LoVo (cell line): ENCODE measurements around the gene COL23A1.
"Not testable (repeated sequence)": the region's sequence is repeated elsewhere in the genome, so short reads cannot be mapped to it uniquely, and the experiment has no call there.

Source experiments
- DNase-seq: peaks from one replicate; pipeline ENCODE4 v3.0.0-alpha.2; 2016; ENCODE audit warnings: low spot score

Gene COL23A1

DNA sequence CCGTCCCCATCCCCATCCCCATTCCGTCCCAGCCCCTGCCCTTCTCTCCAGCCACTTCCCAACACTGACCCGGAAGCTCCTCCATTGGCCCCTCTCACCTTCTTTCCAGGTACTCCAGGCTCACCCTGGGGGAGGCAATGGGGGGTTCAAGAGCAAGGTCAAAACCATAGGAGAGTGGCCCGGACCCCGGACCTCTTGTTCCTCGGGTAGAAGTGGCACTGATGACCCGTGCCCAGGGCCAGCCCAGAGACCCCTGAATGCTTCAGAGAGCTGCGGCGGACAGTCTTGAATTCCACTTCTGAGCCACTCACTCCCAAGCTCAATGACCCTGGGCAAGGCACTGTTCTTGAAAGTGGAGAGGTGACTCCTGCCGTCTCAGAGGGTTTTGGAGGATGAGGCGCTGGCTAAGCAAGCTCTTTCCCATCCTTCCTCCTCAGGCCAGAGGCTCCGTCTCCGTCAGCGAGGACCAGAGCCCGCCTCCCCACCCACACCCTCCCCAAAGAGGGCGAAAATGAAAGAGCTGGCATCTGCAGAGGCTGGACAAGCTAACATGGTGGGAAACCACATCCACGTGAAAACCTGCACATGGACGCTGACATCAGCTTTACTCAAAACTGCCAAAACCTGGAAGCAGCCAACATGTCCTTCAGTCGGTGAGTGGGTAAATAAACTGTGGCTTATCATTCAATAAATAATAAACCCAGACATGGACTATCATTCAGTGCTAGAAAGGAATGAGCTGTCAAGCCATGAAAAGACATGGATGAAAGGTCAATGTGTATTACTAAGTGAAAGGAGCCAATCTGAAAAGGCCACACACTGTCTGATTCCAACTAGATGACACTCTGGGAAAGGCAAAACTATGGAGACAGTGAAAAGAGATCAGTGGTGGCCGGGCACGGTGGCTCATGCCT is 330.3 kb downstream of the COL23A1 start:
- DNase-seq = no peak

DNA sequence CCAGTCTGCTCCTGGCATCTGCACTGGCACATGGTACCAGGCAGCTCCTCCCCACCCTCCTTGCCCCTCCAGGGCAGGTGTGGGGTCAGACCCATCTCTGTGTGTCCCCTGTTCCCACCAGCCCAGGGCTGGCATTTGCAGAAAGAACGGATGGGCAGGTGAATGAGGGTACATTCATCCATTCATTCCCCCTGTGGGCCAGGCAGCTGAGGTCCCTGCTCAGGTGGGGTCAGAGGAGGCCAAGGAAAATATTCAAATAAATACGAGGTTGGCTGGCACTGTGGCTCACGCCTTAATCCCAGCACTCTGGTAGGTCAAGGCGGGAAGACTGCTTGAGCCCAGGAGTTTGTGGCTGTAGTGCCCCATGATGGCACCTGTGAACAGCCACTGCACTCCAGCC is 332.5 kb downstream of the COL23A1 start:
- no peak for DNase-seq

- DNase-seq = no peak
These were observed 333.4 kb downstream of the COL23A1 start for GRCh38 chr5:178256746-178257145.

- DNase-seq = not testable (repeated sequence)
These were observed 336.6 kb downstream of the COL23A1 start for GRCh38 chr5:178253632-178254031.

DNA sequence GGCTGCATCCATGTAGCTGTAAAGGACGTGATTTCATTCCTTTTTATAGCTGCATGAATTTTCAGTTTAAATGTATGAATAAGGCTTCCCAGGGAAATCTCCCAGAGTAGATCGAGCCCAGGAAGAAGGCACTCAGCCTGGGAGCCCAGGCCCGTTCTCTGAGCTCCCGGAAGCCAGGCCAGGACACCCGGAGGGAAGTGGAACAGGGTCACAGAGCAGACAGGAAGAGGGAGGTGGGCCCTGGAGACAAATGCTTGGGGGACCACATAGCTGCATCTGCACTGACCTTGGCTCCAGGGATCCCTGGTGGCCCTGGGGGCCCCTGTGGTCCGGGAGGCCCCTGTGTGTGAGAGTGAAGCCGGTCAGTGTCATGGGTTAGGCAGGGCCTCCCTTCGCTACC is 337.9 kb downstream of the COL23A1 start:
- DNase-seq = no peak

GRCh38 chr5:178250263-178250662 is 339.9 kb downstream of the COL23A1 start:
- DNase-seq = no peak

- no peak for DNase-seq
These were observed 340.8 kb downstream of the COL23A1 start for GRCh38 chr5:178249191-178249989.

DNA sequence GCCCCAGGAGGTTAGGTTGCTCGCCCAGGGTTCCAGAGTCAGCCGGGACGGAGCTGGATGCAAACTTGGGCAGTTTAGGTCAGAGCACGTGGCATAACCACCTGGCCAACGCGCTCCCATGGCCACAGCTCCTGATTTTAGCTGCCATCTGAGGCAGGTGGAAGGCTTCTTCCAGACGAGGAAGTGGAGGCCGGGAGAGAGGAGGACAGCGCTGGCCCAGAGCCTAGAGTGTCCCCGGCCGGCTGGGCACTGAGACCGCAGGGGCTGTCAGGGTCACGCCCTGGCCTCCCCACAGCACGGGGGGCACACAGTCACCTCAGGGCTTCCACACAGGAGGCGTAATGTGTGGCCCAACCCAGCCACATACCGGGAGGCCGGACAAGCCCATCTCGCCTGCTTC is 341.4 kb downstream of the COL23A1 start:
- DNase-seq = no peak

GRCh38 chr5:178247481-178248456 is 342.4 kb downstream of the COL23A1 start:
- no peak for DNase-seq

DNA sequence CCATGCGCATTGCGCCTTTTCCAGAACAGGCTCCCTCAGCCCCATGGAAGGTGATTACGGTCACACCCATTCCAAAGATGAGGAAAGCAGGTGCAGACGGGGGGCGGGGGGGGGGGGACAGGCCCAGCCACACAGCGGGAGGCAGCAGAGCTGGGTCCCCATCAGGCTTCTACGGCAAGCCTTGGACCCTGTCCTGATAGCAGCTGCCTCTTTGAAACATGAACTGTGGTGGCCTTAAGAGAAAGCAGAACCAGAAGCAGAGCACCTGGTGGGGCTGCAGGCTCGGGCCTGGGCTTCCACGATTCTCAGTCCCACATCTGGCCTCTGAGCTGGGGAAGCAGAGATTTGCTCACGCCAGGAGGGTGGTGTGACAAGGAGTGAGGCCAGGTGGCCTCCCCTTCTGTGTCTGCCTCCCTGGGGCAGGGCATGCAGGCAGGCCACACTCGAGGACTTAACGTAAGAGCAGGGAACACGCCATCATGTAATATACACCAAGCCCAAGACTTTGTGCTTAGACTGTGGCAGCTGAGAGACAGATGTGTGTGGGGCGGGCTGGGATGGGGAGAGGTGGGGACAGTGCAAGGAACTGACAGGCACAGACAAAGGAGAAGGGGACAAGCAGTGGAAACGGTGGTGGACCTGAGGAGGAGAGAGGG is 343.4 kb downstream of the COL23A1 start:
- no peak for DNase-seq

DNA sequence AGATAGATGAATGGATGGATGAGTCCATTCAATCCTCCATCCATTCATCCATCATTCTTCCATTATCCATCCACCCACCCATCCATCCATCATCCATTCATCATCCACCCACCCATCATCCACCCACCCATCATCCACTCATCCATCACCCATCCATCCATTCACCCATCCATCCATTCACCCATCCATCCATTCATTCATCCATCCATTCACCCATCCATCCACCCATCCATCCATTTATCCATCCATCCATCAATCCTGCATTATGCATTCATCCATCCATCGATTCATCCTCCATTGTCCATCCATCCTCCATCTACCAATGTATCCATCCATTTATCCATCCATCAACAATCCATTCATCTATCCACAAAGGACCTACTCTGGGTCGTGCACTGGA is 344.8 kb downstream of the COL23A1 start:
- DNase-seq = no peak

- DNase-seq = no peak
These were observed 345.6 kb downstream of the COL23A1 start for GRCh38 chr5:178244576-178244975.

DNA sequence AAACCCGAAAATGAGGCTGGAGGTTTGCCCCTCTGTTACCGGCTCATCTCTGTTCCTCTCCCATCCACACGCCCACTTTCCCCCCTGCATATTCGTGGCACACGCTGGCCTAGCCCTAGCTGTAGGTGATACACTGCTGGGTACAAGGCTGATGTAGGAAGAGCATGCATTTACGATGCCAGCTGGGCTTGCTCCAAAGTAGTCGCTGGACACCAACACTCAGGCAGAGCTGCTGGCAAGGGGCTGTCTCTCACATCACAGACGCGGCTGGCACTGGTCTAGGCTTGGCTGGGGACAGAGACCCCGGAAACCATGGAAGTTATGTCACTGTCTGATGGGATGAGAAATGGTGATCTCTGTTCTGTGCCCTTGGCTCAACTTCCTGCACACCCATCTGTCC is 347.8 kb downstream of the COL23A1 start:
- no peak for DNase-seq

DNA sequence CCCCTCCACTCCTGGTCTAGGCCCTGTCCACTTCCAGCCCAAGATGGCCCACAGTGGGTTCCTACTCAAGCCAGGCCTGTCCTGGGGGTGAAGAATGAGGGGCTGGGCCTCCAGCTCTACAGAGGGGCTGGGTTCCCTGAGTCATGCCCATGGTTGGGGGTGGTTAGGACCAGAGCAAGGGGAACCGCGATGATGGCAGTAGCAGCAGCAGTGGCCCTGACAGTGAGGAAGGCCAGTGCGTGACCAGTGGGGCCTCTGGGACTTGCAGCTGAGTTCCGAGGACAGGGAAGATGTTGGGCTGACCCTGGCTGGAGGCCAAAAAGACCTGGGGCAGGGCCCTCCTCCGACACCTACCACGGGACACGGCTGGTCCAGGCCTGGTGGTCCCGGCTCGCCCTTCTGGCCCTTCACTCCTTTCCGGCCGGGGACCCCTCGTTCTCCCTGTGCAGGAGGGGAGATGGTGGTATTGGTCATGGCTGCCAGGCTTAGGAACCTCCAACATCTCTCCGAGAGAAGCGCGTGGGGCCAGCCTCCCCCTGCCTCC is 348.4 kb downstream of the COL23A1 start:
- DNase-seq = no peak

DNA sequence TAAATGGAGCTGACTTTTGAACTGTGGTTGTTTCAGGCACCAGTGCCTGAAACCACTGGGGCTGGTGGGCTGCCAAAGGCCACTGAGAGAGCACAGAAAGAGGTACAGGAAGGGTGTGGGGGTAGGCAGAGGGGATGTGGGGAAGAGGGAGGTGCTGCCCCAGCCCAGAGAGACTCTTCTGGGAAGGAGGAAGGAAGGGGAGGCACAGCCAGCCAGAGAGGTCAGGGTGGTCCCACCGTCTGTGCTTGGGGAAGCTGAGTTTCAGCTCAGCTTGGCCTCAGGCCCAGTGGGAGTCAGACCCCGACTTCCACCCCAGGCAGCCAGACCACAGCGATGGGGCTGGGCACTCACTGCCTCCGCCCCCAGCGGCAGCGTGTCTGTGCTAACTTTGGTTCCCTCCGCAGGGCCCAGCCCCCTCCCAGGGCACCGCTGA is 348.9 kb downstream of the COL23A1 start:
- no peak for DNase-seq

GRCh38 chr5:178240766-178241165 is 349.4 kb downstream of the COL23A1 start:
- no peak for DNase-seq

DNA sequence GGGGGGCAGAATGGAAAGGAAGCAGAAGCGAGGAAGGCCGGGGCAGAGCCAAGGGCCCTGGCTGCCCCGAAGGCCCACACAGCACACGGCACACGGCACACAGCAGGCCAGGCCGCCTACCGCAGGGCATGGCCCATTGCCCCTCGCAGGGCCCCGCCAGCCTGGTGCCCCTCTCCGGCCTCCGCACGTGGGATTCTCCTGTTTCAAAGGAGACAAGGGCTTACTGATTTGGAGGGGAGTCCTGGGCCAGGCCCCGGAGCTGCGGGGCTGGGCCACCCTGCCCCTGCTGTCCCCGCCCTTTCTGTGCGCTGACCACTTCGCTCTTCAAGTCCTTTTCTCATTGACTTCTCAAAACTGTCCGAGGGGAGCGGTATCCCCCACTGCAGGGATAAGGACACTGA is 349.9 kb downstream of the COL23A1 start:
- no peak for DNase-seq

DNA sequence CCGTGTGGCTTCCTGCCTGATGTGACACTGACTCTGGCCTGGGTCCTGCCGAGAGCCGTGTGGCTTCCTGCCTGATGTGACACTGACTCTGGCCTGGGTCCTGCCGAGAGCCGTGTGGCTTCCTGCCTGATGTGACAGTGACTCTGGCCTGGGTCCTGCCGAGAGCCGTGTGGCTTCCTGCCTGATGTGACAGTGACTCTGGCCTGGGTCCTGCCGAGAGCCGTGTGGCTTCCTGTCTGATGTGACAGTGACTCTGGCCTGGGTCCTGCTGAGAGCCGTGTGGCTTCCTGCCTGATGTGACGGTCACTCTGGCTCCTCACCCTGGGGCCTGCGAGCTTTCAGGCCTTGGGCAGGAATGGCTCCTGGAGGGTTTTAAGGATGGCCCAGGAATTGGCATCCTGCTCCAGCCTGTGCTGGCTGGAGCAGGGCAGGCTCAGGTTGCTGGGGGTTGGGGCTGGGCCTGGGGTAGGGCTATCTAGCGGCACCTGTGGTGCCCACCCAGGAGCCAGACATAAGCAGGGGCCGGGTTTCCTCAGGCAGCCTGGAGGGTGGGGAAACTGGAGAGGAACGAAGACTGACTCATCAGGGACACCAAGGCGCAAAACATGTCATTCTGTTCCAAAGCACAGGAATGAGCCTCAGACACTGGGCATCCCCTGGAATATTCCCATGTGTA is 350.4 kb downstream of the COL23A1 start:
- not testable (repeated sequence) for DNase-seq

- no peak for DNase-seq
These were observed 351.2 kb downstream of the COL23A1 start for GRCh38 chr5:178238711-178239592.

GRCh38 chr5:178238313-178238635 is 351.9 kb downstream of the COL23A1 start:
- no peak for DNase-seq
